Stimulated activated naive CD4-positive, alpha-beta T cell (primary cell): ENCODE data around the gene STAT5A.
"Not testable (repeated sequence)": the region's sequence is repeated elsewhere in the genome, so short reads cannot be mapped to it uniquely, and the experiment has no call there.

Experiments
- DNase-seq, 6 experiments: peaks; one replicate each; lab custom pipeline; 2025; lab: John Stamatoyannopoulos, UW

STAT5A gene

GRCh38 chr17:42308446-42308845, 20.1 kb downstream of the STAT5A start:
- no peak for DNase-seq

DNA sequence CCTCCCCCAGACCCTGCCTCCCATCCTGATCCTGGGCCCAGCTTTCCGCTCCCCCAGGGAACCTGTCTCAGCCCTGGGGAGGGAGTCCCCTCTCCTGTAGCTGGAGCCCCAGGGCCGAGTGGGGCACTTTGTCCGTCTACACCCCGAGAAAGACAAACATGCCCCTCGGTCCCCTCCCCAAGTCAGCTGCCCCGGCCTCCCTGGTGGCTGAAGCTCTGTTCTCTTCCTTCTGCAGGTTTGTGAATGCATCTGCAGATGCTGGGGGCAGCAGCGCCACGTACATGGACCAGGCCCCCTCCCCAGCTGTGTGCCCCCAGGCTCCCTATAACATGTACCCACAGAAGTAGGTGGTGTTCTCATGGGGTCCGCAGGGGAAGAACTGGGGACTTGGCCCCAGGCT, 20.8 kb downstream of the STAT5A start:
- DNase-seq, result no peak

GRCh38 chr17:42309986-42310786, 21.9 kb downstream of the STAT5A start:
- DNase-seq, result no peak

DNA sequence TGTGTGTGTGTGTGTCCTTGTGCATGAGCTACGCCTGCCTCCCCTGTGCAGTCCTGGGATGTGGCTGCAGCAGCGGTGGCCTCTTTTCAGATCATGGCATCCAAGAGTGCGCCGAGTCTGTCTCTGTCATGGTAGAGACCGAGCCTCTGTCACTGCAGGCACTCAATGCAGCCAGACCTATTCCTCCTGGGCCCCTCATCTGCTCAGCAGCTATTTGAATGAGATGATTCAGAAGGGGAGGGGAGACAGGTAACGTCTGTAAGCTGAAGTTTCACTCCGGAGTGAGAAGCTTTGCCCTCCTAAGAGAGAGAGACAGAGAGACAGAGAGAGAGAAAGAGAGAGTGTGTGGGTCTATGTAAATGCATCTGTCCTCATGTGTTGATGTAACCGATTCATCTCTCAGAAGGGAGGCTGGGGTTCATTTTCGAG, 22.5 kb downstream of the STAT5A start:
- peak in 1 of 6 experiments; percentile 38 for DNase-seq

GRCh38 chr17:42311240-42312034, 23.1 kb downstream of the STAT5A start:
- peak in 2 of 6 experiments; percentile 10 to 50 for DNase-seq

DNA sequence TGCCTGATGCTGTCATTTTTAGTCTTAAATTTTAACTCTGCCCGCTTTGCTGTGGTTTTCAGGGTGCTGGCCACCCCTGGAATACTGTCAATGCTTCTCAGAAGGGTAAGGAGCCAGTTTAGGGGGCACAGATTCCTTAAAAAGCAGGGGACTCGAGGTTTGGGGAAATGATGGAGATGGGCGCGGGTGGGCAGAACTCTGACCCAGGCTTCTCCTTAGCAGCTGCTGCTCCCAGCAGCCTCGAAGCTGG, 23.7 kb downstream of the STAT5A start:
- peak in 1 of 6 experiments; percentile 48 for DNase-seq

DNA sequence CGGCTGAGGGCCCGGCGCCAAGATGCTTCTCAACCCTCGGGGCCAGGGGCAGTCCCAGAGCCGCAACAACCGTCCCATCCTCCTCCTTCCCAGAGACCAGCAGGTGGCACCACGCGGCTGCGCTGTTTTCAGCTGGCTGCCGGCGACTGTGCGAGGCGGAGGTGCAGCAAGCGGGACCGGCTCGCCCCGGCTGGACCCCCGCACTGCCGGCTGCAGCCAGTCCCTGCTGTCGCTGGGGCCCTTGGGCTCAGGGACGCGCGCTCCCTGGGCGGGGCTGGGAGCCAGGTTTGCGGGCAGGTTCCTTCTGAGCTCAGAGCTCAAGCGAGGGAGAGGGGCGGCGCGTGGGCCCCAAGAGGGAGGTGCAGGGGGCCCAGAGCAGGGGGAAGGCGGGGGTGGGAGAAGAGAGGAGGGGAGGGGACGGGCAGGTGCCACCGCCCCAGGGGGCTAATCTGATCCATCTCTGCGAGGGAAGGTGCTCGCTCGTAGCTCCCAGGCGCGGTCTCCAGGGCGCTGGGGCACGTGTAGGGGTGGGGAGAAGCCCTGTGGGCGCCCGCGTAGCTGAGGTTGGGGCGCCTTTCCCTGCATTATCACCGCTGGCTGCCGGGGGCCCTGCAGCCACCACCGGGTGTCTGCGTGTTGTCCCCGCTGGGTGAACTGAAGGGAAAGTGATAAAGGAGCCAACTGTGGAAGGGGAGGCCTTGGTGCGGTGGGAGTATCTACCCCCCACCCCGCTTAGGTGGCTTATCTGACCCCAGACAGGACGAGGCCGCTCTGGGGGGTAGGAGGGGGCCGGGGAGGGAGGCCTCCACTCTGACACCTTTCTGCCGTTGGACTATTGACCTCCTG, 24.2 kb downstream of the STAT5A start:
- peak; percentile 56 to 80 (median 72) for DNase-seq

- DNase-seq, result no peak
Observed at GRCh38 chr17:42313389-42313772, 25.1 kb downstream of the STAT5A start.

GRCh38 chr17:42313773-42314566, 25.7 kb downstream of the STAT5A start:
- peak in 5 of 6 experiments; percentile 31 to 45 (median 39) for DNase-seq

DNA sequence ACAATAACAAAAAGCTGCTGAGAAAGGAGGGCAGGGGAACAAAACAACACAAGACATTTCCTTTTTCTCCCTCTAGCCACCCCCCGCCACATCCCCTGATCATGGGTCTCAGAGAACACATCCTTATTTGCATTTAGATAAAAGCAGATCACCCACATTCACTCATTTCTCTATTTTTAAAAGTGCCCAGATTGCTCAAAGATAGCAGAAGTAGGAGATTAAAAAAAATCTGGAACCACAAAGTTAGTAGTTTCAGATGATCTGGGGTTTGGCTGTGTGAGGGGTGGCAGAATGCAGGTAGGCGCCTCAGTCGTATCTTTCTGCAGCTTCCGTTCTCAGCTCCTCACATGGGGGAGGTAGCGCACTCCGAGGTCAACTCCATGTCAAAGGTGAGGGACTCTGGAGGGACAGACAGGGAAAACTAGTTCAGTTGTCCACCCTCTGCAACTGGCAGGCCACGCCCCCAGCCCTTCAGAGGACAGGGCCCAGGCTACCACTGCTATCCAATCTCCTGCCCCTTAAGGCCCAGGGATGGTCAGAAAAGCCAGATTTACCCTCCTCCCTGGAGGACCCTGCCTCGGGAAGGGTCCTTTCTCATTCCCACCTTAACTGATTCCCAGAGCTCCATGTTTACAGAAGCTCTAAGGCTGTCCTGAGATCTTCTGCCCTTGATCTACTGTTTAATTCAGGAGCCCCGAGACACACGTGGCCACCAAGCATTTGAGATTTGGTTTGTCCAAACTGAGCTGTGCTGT, 27.3 kb downstream of the STAT5A start:
- peak; percentile 24 to 67 (median 51) for DNase-seq

- no peak for DNase-seq
Observed at GRCh38 chr17:42316755-42317154, 28.5 kb downstream of the STAT5A start.

GRCh38 chr17:42317266-42317845, 29.1 kb downstream of the STAT5A start:
- no peak for DNase-seq

GRCh38 chr17:42317967-42318366, 29.7 kb downstream of the STAT5A start:
- not testable (repeated sequence) for DNase-seq

GRCh38 chr17:42321555-42321954, 33.3 kb downstream of the STAT5A start:
- DNase-seq, result no peak

DNA sequence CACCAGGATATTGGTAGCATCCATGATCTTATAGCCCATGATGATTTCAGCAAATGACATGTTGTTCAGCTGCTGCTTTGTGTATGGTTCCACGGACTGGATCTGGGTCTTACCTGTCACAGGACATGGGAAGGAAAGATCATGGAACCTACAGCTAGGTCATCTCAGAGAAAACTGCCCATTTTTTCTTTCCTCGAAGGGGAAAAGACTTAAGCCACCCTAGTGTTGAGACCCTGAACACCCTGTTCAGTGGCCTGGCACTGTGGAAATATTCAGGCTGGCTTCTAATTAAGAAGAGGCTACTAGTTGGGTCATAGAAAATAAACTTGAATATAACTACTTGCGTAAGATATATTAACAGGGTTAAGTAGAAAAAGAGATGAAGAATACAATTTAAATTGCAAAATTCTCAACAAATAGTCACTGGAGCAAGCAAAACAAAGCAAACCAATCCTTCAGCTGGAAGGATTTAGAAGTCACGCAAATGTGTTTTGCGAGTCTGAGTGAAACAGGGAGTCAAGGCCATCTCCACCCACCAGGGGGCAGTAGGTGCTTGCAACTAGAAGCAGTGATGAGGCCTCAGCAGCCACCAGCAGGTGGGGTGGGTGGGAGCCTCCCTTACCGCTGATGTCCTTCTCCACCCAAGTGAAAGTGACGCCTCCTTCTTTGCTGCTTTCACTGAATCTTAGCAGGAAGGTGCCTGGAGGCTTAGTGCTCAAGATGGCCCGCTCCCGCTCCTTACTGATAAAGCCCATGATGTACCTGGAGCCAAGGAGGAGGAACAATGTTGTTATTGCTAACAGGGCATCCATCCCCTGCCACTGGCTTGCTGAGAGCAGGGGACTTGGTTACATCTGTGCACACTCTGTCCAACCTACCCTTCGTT, 34.3 kb downstream of the STAT5A start:
- peak; percentile 86 to 94 (median 92) for DNase-seq

- DNase-seq, result no peak
Observed at GRCh38 chr17:42323268-42323773, 35.0 kb downstream of the STAT5A start.

DNA sequence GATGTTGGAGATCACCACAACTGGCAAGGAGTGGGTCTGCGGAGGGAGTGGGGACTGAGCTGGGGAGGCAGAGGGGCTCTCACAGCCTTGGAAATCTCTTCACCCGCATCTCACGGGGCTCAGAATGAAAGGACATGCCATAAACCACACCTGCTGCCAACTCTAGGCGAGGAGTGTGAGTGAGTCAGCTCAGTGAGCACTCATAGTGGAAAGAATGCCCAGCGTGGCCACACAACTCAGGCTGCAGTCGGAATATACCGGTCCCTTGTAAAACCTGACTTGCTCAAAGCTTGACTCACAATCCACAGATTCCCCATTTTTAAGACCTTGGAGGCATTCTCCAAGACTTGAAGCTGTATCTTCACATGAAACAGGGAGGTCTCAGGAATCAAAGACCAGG, 36.7 kb downstream of the STAT5A start:
- DNase-seq, result no peak

- no peak for DNase-seq
Observed at GRCh38 chr17:42329025-42329976, 41.0 kb downstream of the STAT5A start.
